Gastroesophageal sphincter (tissue), 4 donors: ENCODE data around the gene ZGPAT. TPM values are rescaled to one million over a fixed set of nuclear protein-coding genes. Genes with fewer than 3 reads are reported as not detected.
A peak's percentile ranks its signal among the peaks of the same experiment; 100 is the strongest.

ENCODE experiments used
- ATAC-seq: fragments of 150-250 bp; one replicate; pipeline ENCODE4 v1.9.1; 2016; ENCODE audit warnings: mild to moderate bottlenecking, moderate library complexity
- H3K27ac ChIP-seq, 4 donors: fragments of 200-600 bp; sonication (generic) in 3 of 4; 1 replicate in 3 of 4; 2 replicates in 1 of 4; pipeline ENCODE4 v1.5.1; 2016 to 2019
- H3K27me3 ChIP-seq: fragments of 200-600 bp; sonication (generic); one replicate; pipeline ENCODE4 v1.5.1; 2019
- H3K36me3 ChIP-seq, 2 donors: fragments of 200-600 bp; sonication (generic); one replicate each; pipeline ENCODE4 v1.5.1; 2019; ENCODE audit warnings: control low read depth in 1 of 2
- H3K4me1 ChIP-seq, 3 donors: fragments of 200-600 bp; sonication (generic); 1 replicate in 2 of 3; 2 replicates in 1 of 3; pipeline ENCODE4 v1.5.1; 2016 to 2019; ENCODE audit warnings: control low read depth in 2 of 3
- H3K4me3 ChIP-seq, 2 donors: fragments of 200-600 bp; sonication (generic); one replicate each; pipeline ENCODE4 v1.5.1; 2019; ENCODE audit warnings: mild to moderate bottlenecking in 1 of 2, moderate library complexity in 1 of 2
- H3K9me3 ChIP-seq, 3 donors: fragments of 200-600 bp; sonication (generic); one replicate each; pipeline ENCODE4 v1.5.1; 2017 to 2019; ENCODE audit warnings: control low read depth in 2 of 3
- EP300 ChIP-seq: sonication (generic); formaldehyde crosslinking; IDR thresholded peaks from one replicate; pipeline ENCODE4 v1.6.1; 2017; ENCODE audit warnings: antibody characterized with exemption, mild to moderate bottlenecking
- POLR2A ChIP-seq, 2 donors: fragments of 450-650 bp; IDR thresholded peaks; one replicate each; pipeline ENCODE4 v1.6.1; 2017; ENCODE audit warnings: antibody characterized with exemption in 2 of 2, mild to moderate bottlenecking in 2 of 2, moderate library complexity in 1 of 2
- POLR2AphosphoS5 ChIP-seq: sonication (generic); formaldehyde crosslinking; IDR thresholded peaks from one replicate; pipeline ENCODE4 v1.6.1; 2017; ENCODE audit warnings: antibody characterized with exemption
- WGBS, 2 donors: methylation state at CpG; one replicate each; pipeline ENCODE4 v1.1.5; 2018; ENCODE audit warnings: low coverage in 1 of 2; 5-methylcytosine and 5-hydroxymethylcytosine counted together
- total RNA-seq, 4 donors: library from RNA; depleted of rRNA; stranded (reverse); fragments of >200 nt; gene quantifications; one replicate each; pipeline ENCODE4 v1.1.0, GENCODE V29; 2016
- TF ChIP-seq, protein P1 (sequence below), 4 experiments: fragments of 200-600 bp in 2 of 4; fragments of 450-650 bp in 2 of 4; sonication (generic) in 1 of 4; IDR thresholded peaks; one replicate each; pipeline ENCODE4 v1.5.1; 2017 to 2019; ENCODE audit warnings: antibody characterized with exemption in 4 of 4, mild to moderate bottlenecking in 2 of 4, moderate library complexity in 2 of 4

Gene ZGPAT
- total RNA-seq, 4 donors from 2014 or later: 21.7 to 51.7 (median 32.9) TPM

DNA sequence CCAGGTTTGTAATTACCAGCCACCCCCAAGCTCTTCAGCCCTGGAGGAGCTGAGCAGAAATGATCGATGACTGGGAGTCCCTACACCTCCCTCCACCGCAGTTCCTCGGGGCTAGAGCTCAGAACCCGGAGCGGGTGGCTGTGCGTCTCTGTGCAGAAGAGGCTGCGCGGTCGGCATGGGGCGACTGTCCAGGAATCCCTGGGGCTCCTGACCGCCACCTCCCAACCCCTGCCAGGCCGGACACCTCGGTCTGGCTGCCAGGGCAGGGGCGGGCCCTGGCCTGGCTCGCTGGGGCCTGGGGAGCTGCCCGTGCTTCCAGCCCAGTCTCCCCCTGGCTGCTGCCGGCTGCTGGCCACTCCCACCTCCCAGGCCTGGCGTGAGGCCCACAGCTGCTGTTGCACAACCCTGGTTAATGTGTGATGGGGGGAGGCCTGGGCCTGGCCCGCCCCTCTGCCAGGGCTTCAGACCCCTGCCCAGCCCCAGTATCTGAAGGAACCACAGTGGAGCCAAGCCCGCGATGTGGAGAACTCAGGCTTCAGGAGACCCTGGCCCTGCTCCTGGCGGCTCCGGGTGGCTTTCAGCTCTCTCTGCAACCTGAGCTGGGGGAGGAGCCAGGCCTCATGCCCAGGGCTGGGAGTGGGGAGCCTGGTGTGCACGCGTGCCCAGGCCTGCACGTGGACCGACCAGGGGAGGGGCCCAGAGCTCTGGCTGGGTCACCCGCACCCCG lies 33.0 kb downstream of the ZGPAT start:
- Histone ChIP-seq H3K36me3 (peaks cover 0 to 49% of the 10 kb centered on the region in 2 donors), H3K4me1 (peaks cover 0 to 57% (median 31%) of the 10 kb centered on the region in 3 donors), H3K4me3 (peak overlapping the region; percentile 64 to 82), H3K9me3 (no peaks in the 10 kb centered on the region), H3K27ac (peak overlapping the region; percentile 69 to 98 (median 96)), H3K27me3 (no peaks in the 10 kb centered on the region)
- TF ChIP-seq POLR2AphosphoS5 (peak; percentile 83), POLR2A (IDR thresholded peaks at IDR 0.05) (peak; percentile 28 to 43), EP300 (no peak)
- TF ChIP-seq, protein P1, sequence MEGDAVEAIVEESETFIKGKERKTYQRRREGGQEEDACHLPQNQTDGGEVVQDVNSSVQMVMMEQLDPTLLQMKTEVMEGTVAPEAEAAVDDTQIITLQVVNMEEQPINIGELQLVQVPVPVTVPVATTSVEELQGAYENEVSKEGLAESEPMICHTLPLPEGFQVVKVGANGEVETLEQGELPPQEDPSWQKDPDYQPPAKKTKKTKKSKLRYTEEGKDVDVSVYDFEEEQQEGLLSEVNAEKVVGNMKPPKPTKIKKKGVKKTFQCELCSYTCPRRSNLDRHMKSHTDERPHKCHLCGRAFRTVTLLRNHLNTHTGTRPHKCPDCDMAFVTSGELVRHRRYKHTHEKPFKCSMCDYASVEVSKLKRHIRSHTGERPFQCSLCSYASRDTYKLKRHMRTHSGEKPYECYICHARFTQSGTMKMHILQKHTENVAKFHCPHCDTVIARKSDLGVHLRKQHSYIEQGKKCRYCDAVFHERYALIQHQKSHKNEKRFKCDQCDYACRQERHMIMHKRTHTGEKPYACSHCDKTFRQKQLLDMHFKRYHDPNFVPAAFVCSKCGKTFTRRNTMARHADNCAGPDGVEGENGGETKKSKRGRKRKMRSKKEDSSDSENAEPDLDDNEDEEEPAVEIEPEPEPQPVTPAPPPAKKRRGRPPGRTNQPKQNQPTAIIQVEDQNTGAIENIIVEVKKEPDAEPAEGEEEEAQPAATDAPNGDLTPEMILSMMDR (IDR thresholded peaks at IDR 0.05): peak in 1 of 4 experiments; percentile 76
- ATAC-seq: peak; percentile 83
- no CpG with 5 or more reads among the region's 29 CpGs for WGBS, 2 donors

DNA sequence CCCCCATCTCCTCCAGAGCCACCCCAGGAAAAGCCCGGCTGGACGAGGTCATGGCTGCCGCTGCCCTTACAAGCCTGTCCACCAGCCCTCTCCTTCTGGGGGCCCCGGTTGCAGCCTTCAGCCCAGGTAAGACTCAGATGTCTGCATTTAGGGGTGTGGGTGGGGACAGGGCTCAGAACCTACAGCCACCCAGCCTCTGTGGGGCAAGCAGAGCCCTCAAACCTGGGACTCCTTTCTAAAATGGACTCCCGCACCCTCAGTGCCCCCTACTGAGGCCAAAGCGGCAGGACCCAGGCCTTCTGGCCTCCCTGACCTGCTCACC lies 33.5 kb downstream of the ZGPAT start:
- WGBS, 2 donors: 0% methylated on average over 2 of the region's 6 CpGs; no CpG with 5 or more reads in 1 of the 2 donors
- Histone ChIP-seq H3K27ac (peak overlapping the region; percentile 20 to 98 (median 96)), H3K27me3 (no peaks in the 10 kb centered on the region), H3K4me1 (peaks cover 0 to 57% (median 31%) of the 10 kb centered on the region in 3 donors), H3K36me3 (peaks cover 0 to 49% of the 10 kb centered on the region in 2 donors), H3K4me3 (peak overlapping the region in 1 of 2 donors; percentile 82), H3K9me3 (no peaks in the 10 kb centered on the region)
- no peak for TF ChIP-seq POLR2AphosphoS5
- no peak for TF ChIP-seq POLR2A (IDR thresholded peaks at IDR 0.05)
- TF ChIP-seq EP300: no peak
- TF ChIP-seq, protein P1 (IDR thresholded peaks at IDR 0.05): no peak
- ATAC-seq: no peak

DNA sequence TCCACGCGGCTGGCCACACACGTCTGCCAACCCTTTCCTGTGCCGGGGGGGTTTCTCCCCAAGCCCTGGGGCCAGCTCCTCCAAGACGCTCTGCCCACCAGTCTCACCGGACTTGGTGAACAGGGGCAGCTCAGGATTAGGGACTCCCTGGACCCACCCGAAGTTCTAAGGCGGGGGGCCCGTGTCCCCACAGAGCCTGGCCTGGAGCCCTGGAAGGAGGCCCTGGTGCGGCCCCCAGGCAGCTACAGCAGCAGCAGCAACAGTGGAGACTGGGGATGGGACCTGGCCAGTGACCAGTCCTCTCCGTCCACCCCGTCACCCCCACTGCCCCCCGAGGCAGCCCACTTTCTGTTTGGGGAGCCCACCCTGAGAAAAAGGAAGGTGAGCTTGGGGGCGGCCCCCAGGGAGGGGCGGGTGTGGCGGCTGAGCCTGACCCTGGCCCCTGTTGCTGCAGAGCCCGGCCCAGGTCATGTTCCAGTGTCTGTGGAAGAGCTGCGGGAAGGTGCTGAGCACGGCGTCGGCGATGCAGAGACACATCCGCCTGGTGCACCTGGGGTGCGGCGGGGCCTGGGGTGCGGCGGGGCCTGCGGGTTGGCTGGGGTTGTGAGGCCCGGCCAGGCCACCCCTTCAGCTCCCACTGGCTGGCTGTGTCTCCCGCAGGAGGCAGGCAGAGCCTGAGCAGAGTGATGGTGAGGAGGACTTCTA lies 34.0 kb downstream of the ZGPAT start:
- peak overlapping the region in 1 of 2 donors; percentile 82 for H3K4me3 ChIP-seq
- H3K36me3 ChIP-seq: peaks cover 0 to 50% of the 10 kb centered on the region in 2 donors
- no peaks in the 10 kb centered on the region for H3K9me3 ChIP-seq
- no peaks in the 10 kb centered on the region for H3K27me3 ChIP-seq
- TF ChIP-seq POLR2A (IDR thresholded peaks at IDR 0.05) (no peak), POLR2AphosphoS5 (no peak), EP300 (no peak)
- TF ChIP-seq, protein P1 (IDR thresholded peaks at IDR 0.05): no peak
- peak overlapping the region; percentile 20 to 98 (median 96) for H3K27ac ChIP-seq
- H3K4me1 ChIP-seq: peaks cover 0 to 57% (median 31%) of the 10 kb centered on the region in 3 donors
- 95% methylated on average over 7 of the region's 30 CpGs; no CpG with 5 or more reads in 1 of the 2 donors for WGBS, 2 donors
- no peak for ATAC-seq

GRCh38 chr20:63742381-63743024 lies 34.7 kb downstream of the ZGPAT start:
- no peak for TF ChIP-seq POLR2AphosphoS5
- no peak for TF ChIP-seq POLR2A (IDR thresholded peaks at IDR 0.05)
- TF ChIP-seq, protein P1 (IDR thresholded peaks at IDR 0.05): no peak
- TF ChIP-seq EP300: no peak
- WGBS, 2 donors: 87% methylated on average over 6 of the region's 37 CpGs; no CpG with 5 or more reads in 1 of the 2 donors
- Histone ChIP-seq H3K4me1 (peaks cover 0 to 50% (median 28%) of the 10 kb centered on the region in 3 donors), H3K27ac (peak overlapping the region in 3 of 4 donors; percentile 28 to 96 (median 95)), H3K27me3 (no peaks in the 10 kb centered on the region), H3K36me3 (peaks cover 0 to 52% of the 10 kb centered on the region in 2 donors), H3K4me3 (no peak overlapping the region), H3K9me3 (no peaks in the 10 kb centered on the region)
- ATAC-seq: no peak
